Left renal cortex interstitium (tissue), 4 donors: ENCODE data around the gene CNTN5. TPM values are rescaled to one million over a fixed set of nuclear protein-coding genes. Genes with fewer than 3 reads are reported as not detected.

Source experiments
- DNase-seq, 4 donors: peaks; one replicate each; pipeline ENCODE4 v3.0.0-alpha.2; 2013; ENCODE audit warnings: low read depth in 4 of 4, low spot score in 2 of 4, missing footprints in 1 of 4
- polyA plus RNA-seq, 4 donors: library from polyadenylated mRNA; unstranded; fragments of 120-200 nt; gene quantifications; one replicate each; pipeline ENCODE4 v1.2.1, GENCODE V29; 2013; ENCODE audit not compliant: insufficient read length in 4 of 4

Gene CNTN5
- polyA plus RNA-seq, 4 donors: 19.3 to 23.3 (median 20.7) TPM

- DNase-seq: no peak
These were observed 349.9 kb downstream of the CNTN5 start for GRCh38 chr11:99370549-99371216.

DNA sequence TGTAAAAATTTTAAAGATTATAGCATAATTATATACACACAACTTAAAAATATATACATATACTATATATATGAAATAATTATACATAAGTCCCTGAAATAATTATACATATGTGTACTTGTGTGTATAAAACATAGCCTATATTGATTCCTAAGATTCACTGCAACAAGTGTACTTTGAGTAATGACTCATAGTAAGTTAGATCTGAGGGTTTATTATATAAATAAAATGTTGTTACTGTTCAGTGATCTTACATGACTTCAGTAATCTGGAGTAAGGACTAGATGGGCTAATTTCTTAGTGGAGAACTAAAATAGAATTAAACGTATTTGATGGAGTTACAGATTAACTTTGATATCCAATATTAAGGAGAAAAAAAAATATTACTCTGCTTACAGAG, 350.5 kb downstream of the CNTN5 start:
- no peak for DNase-seq

DNA sequence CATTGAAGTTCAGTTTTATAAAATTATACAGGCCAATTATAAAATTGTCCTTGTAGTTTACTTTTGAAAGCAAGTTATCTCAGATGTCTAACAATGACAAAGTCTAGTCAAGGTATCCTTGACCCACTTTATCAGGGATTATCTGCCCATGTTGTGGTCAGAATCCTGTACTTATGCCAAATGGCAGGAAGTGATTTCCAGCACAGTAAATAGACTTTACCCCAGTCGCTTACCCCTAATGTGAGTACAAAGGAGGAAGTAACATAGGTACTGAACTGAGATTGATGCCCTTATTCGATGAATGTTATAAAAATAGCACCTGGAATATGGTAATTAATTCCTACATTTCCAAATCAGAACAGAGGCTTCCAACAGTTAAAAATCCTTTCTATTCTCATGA, 355.7 kb downstream of the CNTN5 start:
- DNase-seq: no peak

DNA sequence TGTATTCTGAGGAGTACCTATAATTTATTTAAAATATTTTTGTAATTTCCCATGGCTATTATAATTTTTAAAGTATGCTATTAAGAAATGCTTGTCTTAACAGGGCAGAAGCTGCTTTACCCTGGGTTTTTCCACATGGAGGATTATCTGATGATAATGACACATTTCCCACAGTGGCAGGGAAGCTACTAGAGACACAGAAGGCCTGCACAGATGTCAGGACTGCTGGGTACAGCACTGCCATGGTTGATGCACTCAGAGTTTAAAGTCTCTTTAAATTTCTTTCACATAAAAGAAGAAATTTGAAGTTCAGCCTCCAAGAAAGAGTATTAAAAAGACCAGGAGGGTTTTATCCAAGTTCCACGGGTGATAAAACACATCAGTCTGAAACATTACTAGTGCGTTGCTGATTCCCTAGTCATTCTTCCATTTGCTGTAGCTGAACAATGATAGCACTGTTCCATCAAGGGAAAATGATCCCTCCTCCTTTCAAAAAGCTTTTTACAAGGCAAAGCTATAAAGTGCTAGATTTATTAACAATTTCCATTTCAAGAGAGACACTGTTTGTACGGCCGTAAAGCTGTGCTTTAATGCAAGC, 363.0 kb downstream of the CNTN5 start:
- DNase-seq: no peak

DNA sequence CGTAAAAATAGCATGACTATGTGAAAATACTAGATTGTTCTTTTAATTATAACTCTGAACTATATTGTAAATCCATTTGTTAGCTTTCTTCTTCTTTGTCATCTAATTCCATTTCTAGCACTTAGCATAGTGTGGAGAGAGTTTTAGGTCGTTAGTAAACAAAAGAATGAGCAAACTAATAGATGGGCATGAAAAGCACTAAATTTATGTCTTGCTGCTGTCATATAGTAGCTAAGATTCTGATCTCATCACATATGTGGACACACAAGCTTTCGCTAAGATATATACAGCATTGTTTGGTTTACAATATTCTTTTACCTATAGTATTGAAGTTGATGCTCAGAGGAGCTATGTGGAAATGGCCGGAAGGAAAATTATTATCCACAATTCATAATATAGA, 370.5 kb downstream of the CNTN5 start:
- DNase-seq: no peak

GRCh38 chr11:99406345-99406744, 385.6 kb downstream of the CNTN5 start:
- no peak for DNase-seq

GRCh38 chr11:99410636-99411035, 389.9 kb downstream of the CNTN5 start:
- no peak for DNase-seq

DNA sequence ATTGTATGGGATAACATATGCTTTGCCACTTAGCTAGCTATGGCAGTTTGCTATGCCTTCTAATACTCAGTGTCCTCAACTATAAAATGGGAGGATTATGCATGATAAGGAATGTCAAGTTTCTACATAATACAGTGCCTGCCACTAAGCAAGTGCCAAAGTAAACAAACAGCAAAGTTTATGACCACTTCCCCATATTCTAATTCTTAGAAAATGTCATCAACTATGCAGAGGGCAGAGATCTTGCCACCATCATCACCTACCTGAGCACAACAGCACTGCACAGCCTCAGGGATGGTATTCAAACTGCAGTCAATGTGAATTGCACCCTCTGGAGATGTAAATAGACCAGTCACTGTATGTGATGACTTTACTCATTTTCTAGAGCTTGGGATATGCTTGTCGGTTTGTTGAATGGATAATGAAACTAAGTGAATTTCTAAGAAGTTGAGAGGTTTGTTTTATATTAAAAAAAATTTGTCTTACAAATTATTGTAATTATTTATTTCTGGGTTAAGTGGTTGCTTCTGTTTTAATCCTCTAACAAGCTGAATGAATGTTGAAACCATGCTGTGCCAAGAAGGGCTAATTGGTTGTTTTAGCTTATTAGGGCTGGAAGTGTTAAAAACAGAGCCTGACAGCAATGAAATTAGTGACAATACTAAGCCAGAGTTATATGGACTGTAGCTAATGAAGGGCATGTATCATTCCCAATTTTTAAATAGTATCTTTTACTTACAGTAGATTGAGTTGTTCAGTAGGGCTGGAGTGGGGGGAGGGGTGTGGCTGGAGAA, 398.4 kb downstream of the CNTN5 start:
- no peak for DNase-seq

DNA sequence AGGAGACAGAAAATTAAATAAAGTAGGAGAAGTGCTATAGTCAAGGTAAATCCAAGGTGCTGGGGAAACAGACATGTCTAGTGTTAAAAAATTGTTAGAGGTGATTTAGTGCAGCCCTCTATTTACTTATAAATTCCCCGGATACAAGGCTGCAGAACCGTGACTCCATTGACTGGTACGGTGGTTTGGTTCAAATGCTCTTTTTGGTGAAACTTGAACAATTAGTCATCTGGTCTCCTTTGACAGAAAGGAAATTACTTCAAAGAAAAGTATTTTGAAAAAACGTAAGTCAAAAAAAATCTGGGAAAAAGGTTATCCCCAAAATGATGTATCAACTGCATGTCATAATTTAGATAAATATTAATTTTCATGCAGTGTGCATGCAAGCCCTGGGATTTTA, 399.2 kb downstream of the CNTN5 start:
- DNase-seq: no peak

GRCh38 chr11:99422581-99423427, 402.1 kb downstream of the CNTN5 start:
- DNase-seq: no peak

DNA sequence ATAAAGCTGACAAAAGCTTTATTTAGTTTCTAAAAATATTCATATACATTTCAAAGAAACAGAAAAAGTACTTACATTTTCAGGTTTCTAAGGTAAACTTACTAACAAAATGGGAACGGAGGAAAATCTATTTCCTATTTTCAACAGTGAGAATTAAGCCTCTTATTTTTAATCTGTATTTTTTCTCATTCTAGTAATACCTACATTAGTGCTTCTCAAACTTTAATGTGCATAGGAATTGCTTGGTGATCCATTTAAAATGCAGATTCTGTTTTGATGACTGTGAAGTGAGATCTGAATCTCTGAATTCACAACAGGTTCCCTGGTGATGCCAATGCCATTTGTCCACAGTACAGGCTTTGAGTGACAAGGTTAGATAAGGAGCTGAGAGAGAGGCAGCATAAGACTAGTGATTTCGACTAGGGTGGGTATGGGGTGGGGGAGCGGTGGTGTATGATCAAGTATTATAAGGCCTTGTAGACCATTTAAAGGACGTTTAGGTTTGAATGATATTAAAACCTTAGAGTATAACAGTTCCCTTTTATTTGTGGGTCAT, 402.8 kb downstream of the CNTN5 start:
- no peak for DNase-seq

DNA sequence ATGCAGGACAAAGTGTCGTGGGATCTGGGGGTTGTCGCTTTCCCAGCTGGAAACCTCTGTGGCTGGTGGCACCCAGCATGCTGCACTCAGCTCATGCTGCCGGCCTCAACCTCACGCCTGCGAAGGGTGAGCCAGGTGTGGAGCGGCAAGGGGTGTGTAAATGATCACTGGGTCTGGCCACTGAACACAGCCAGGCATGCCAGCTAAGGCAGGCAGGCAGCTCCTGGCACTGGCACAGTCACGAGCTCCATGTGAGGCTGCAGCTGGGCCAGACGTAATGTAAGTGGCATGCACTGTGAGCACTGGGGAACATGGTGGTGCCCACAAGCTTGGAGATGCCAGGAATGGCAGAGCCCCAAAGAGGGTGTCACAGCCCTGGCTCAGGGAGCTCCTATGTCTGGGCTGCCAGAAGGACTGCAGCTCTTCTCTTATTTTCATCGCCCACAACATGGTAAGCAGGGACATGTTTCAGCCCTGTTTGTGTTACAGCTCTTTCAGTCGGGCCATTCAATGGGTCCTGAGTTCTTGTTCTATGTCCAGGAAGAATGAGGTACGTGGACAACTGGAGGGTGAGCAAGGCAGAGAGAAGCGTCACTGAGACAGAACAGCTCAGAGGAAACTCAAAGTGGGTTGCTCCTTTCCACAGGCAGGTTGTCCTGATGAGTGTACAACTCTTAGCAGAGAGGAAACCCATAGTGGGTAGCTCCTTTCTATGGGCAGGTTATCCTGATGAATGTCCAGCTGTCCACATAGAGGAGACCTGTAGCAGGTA, 403.8 kb downstream of the CNTN5 start:
- DNase-seq: no peak

- no peak for DNase-seq
These were observed 404.8 kb downstream of the CNTN5 start for GRCh38 chr11:99425596-99425995.

GRCh38 chr11:99432677-99433076, 411.9 kb downstream of the CNTN5 start:
- DNase-seq: no peak

DNA sequence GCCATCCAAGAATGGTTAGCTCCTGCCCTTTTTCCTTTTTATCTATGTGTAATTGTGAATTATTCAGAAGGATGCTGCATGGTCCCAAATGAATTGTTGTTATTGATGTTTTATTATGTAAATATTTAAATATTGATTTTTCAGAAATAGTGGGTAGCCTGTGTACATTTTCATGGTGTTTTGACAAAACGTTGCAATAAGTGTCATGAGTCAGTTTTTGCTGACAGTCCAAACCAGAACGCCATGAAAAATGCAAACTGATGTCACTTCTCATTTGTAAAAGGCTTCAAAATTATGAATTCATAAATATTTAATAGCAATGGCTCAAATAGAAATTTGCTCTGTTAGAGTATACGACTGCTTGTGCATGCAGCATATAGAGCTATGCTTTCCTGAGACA, 422.5 kb downstream of the CNTN5 start:
- DNase-seq: no peak

DNA sequence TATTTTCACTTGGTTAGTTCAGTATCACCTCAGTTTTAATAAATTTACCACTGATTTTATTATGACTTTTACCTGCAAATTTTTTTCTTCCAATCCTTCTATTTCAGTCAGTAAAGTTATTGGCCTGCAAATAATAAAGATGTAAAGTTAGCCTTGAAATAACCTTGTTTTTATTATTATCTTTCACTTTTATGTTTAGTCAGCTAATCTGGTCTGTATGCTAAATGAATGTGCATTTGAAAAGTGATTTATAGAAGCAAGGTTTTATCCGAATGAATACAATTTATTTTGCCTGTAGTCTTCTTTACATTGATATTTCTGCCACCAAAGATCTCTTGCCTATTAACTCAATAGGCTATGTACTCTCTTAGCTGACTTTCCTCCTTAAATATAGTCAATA, 425.7 kb downstream of the CNTN5 start:
- DNase-seq: no peak

- DNase-seq: no peak
These were observed 428.6 kb downstream of the CNTN5 start for GRCh38 chr11:99449345-99449744.

DNA sequence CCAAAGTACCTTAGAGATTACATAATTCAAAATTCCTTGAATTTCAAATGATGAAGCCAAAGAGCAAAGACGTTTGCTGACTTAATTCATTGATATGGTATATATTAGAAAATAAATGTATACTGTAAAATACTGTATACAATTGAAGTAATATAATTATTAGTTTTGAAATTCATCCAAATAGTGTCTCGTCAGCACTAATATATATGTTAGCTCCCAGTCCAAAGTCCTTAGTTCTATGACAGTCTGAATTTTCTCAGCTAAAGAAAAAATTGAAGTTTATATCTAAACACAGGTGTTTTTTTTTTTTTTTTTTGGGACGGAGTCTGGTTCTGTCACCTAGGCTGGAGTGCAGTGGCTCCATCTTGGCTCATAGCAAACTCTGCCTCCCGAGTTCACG, 431.3 kb downstream of the CNTN5 start:
- no peak for DNase-seq

DNA sequence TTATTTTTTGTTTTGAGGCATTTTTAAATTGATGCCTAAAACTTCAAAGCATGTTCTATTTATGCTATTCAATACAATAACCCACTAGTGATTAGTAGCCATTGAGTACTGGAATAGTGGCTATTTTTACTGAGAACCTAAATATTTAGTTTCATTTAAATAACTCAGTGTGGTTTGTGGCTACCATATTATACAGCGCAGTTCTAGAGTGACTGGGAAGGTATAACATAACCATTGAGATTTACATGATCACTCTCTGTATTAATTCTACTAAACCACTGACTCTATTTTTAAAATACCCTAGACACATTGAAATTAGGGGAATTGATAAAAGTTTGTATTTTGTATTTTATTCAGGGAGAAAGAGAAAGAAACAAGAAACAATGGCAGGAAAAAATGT, 441.2 kb downstream of the CNTN5 start:
- no peak for DNase-seq

DNA sequence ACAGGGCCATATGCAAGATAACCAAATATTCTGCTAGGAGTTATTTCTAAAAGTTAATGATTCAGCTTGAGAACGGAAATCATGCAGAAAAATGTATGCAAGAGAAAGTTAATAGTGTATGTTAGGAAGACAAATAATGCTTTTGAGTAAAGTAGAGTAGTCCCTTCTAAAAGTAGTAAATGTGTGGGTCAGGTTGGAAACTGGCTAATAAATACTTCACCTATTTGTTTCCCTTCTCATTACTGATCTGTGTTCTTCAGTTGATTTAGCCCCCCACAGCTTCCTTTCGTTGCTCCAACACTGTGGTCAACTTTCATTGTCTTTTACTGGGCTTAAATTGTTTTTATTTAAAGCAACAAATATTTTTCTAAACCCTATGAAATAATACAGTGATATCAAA, 444.2 kb downstream of the CNTN5 start:
- DNase-seq: no peak
